KMS-11 (cell line): Measurements from ENCODE around the gene SLC16A6.
A peak's percentile ranks its signal among the peaks of the same experiment; 100 is the strongest.
"Not testable (repeated sequence)": the region's sequence is repeated elsewhere in the genome, so short reads cannot be mapped to it uniquely, and the experiment has no call there.

Source experiments
- H2AFZ ChIP-seq: fragments of 200-600 bp; sonication (generic); 2 replicates; pipeline ENCODE4 v1.6.1; 2016; ENCODE audit warnings: antibody characterized with exemption, mixed run types, low read depth
- H3K27ac ChIP-seq: fragments of 200-600 bp; sonication (generic); 2 replicates; pipeline ENCODE4 v1.6.1; 2016; ENCODE audit warnings: mild to moderate bottlenecking, mixed run types
- H3K27me3 ChIP-seq: fragments of 200-600 bp; sonication (generic); 2 replicates; pipeline ENCODE4 v1.6.1; 2017; ENCODE audit warnings: mild to moderate bottlenecking, low read depth, mixed run types, moderate library complexity; ENCODE audit not compliant: insufficient read depth
- H3K36me3 ChIP-seq: fragments of 200-600 bp; sonication (generic); 2 replicates; pipeline ENCODE4 v1.6.1; 2017; ENCODE audit warnings: mild to moderate bottlenecking, mixed run types; ENCODE audit not compliant: insufficient read depth
- H3K4me1 ChIP-seq: fragments of 200-600 bp; sonication (generic); 2 replicates; pipeline ENCODE4 v1.6.1; 2016; ENCODE audit warnings: mild to moderate bottlenecking, low read depth, mixed run types; ENCODE audit not compliant: poor library complexity, severe bottlenecking
- H3K4me2 ChIP-seq: fragments of 200-600 bp; sonication (generic); 2 replicates; pipeline ENCODE4 v1.7.0; 2016; ENCODE audit warnings: mild to moderate bottlenecking, mixed run types
- H3K4me3 ChIP-seq: fragments of 200-600 bp; sonication (generic); IDR thresholded peaks from 2 replicates; pipeline ENCODE4 v1.6.1; 2017; ENCODE audit warnings: low read depth, low read length, mixed read lengths; ENCODE audit not compliant: insufficient read depth
- H3K79me2 ChIP-seq: fragments of 200-600 bp; sonication (generic); 2 replicates; pipeline ENCODE4 v1.6.1; 2016; ENCODE audit warnings: low read depth, mixed run types; ENCODE audit not compliant: insufficient read depth
- H3K9ac ChIP-seq: fragments of 200-600 bp; sonication (generic); 2 replicates; pipeline ENCODE4 v1.6.1; 2016; ENCODE audit warnings: mild to moderate bottlenecking, mixed run types
- H4K20me1 ChIP-seq: fragments of 200-600 bp; sonication (generic); 2 replicates; pipeline ENCODE4 v1.6.1; 2016; ENCODE audit warnings: mild to moderate bottlenecking, mixed run types; ENCODE audit not compliant: insufficient read depth
- TF ChIP-seq, protein P1 (sequence below): fragments of 200-600 bp; sonication (generic); conservative IDR thresholded peaks from 2 replicates; pipeline ENCODE4 v1.6.1; 2017; ENCODE audit warnings: low read depth, mild to moderate bottlenecking, antibody characterized with exemption, low read length, moderate library complexity, mixed read lengths

The SLC16A6 gene

DNA sequence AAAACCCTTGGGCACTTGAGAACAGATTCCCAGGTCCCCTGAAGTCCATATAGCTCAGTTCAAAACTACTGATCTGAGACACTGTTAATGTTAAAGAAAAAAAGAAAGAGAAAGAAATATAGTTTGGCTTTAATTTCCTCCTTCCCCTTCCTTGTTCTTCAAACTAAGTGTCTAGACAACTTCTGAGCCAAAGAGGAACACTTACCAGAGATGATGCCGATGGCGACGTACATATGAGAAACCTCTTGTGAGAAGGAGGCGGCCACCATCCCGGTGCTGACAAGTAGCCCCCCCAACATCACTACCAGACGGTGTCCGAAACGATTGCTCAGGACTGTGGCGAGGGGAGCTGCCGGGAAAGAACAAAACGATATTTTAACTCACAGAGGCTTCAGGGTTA lies 17.2 kb downstream of the SLC16A6 start:
- Histone ChIP-seq H3K9ac (no peak overlapping the region), H3K27me3 (no peaks in the 10 kb centered on the region), H4K20me1 (no peaks in the 10 kb centered on the region), H3K27ac (no peak overlapping the region), H2AFZ (no peak overlapping the region), H3K36me3 (no peaks in the 10 kb centered on the region), H3K4me1 (no peaks in the 10 kb centered on the region), H3K4me3 (no peak overlapping the region), H3K79me2 (no peaks in the 10 kb centered on the region), H3K4me2 (no peak overlapping the region)
- TF ChIP-seq, protein P1, sequence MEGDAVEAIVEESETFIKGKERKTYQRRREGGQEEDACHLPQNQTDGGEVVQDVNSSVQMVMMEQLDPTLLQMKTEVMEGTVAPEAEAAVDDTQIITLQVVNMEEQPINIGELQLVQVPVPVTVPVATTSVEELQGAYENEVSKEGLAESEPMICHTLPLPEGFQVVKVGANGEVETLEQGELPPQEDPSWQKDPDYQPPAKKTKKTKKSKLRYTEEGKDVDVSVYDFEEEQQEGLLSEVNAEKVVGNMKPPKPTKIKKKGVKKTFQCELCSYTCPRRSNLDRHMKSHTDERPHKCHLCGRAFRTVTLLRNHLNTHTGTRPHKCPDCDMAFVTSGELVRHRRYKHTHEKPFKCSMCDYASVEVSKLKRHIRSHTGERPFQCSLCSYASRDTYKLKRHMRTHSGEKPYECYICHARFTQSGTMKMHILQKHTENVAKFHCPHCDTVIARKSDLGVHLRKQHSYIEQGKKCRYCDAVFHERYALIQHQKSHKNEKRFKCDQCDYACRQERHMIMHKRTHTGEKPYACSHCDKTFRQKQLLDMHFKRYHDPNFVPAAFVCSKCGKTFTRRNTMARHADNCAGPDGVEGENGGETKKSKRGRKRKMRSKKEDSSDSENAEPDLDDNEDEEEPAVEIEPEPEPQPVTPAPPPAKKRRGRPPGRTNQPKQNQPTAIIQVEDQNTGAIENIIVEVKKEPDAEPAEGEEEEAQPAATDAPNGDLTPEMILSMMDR: no peak

DNA sequence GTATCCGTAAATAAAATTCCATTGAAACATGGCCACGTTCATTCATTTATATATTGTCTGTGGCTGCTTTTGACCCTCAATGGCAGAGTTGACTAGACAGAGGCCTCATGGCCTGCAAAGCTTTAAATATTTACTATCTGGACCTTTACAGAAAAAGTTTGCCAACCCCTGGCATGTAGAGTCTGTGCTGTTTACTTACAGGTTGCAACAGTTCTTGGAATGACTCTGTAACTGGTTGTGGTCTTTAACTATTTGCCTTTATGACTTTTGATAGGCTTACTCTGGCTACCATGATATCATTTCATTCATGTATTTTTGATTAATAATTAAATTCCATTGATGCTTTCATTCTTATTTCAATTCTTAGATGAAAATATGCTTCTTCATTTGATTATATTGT lies 25.1 kb downstream of the SLC16A6 start:
- not testable (repeated sequence) for H3K4me3 ChIP-seq, H3K4me2 ChIP-seq

DNA sequence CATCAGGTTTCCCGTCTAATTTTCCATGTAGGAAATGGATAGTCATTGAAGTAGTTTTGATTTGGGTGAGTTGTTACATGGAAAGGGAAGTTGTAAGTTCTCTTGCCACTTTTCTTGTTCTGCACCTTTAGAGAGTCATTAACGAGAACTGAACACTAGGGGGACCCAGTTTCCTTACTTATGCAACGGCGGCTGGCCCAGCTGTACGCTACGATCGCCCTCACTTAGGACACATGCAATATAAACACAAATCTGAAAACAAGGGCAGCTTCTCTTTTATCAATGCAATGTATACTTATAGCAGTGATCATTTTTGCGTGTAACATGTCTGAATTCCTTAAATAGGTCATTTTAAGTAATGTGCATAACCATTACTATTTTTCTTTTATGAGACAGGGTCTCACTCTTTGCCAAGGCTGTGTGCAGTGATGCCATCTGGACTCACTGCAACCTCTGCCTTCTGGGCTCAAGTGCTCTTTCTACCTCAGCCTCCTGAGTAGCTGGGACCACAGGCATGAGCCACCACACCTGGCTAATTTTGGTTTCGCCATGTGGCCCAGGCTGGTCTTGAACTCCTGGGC lies 27.7 kb downstream of the SLC16A6 start:
- H3K4me3 ChIP-seq, H3K36me3 ChIP-seq, H3K9ac ChIP-seq, H3K27me3 ChIP-seq, H4K20me1 ChIP-seq, H3K79me2 ChIP-seq: not testable (repeated sequence)
- Histone ChIP-seq H3K4me2 (peak overlapping the region; percentile 55; the same call in 1 of the 2 replicates), H3K27ac (peak overlapping the region; percentile 30), H2AFZ (peak overlapping the region; percentile 39; the same call in 1 of the 2 replicates), H3K4me1 (peaks cover 40% of the 10 kb centered on the region)
- TF ChIP-seq, protein P1: peak; percentile 85

More for the DNA sequence above, 25.1 kb downstream of the SLC16A6 start:
- H3K27ac ChIP-seq, H3K79me2 ChIP-seq, H4K20me1 ChIP-seq, H3K27me3 ChIP-seq, H3K36me3 ChIP-seq, H3K9ac ChIP-seq, H2AFZ ChIP-seq: not testable (repeated sequence)
- H3K4me1 ChIP-seq: peaks cover 22% of the 10 kb centered on the region

DNA sequence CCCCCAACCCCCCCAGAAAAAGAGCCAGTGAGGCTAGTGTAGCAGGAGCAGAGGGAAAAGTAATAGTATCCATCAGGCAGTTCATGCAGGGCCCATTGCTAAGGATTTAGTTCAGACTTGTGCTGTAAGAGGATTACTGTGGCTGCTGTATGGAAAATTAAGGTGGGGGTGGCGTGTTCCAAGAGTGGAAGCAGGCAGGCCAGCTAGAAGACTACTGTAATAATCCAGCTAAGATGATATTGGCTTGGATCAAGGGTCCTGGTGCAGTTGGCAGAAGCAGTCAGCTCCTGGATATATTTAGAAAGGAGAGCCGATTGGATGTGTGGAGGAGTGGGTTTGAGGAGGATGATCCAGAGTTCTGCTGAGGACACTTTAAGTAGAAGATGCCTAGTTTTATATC lies 28.5 kb downstream of the SLC16A6 start:
- H3K27ac ChIP-seq: not testable (repeated sequence)

DNA sequence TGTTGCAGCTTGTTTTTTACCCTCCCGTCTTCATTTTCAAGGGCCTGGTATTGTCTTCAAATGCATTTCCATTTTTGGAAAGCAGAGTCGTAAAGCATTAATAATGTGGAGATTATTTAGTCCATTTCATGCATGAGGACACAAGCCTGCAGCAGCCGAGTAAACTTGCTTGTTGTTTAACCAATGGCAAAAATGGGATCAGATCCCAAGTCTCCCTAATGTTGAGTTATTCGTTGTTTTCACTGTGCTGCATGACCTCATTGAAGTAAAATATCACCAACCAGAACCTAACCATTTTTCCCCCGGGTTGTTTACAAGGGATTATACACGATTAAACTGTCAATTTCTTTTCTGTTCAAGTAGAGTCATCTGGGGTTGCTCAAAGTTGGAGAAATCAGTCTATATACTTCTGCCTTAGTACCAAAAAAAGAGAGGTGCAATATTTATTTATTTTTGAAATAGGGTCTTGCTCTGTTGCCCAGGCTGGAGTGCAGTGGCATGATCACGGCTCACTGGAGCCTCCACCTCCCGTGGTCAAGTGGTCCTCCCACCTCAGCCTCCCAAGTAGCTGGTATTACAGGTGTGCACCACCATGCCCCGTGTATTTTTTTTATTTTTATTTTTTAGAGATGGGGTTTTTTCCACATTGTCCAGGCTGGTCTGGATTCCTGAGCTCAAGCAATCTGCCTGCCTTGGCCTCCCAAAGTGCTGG lies 30.7 kb downstream of the SLC16A6 start:
- Histone ChIP-seq H3K27me3 (no peaks in the 10 kb centered on the region), H3K9ac (no peak overlapping the region), H3K4me1 (peaks cover 44% of the 10 kb centered on the region), H3K79me2 (no peaks in the 10 kb centered on the region), H4K20me1 (no peaks in the 10 kb centered on the region), H3K4me3 (no peak overlapping the region), H3K36me3 (no peaks in the 10 kb centered on the region), H3K4me2 (peak overlapping the region; percentile 59), H2AFZ (no peak overlapping the region), H3K27ac (peak overlapping the region; percentile 79; the same call in 1 of the 2 replicates)
- TF ChIP-seq, protein P1: no peak

More for the DNA sequence above, 28.5 kb downstream of the SLC16A6 start:
- peaks cover 48% of the 10 kb centered on the region for H3K4me1 ChIP-seq
- H4K20me1 ChIP-seq, H3K4me2 ChIP-seq, H3K9ac ChIP-seq, H3K4me3 ChIP-seq, H3K36me3 ChIP-seq, H3K79me2 ChIP-seq, H3K27me3 ChIP-seq, H2AFZ ChIP-seq: not testable (repeated sequence)

DNA sequence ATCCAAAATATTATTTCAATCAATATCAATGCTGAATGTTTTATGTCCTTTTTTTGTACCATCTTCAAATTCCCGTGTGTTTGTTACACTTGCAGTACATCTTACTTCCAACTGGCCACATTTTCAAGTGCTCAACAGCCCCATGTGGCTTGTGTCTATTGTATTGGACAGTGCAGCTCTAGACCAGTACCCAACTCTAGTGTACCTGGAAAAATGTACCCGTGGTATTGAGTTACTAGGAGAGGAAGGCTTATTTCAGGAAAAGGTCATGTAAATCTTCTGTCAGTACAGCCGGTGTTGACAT lies 31.3 kb downstream of the SLC16A6 start:
- not testable (repeated sequence) for H3K4me3 ChIP-seq
- peak overlapping the region; percentile 79 for H3K27ac ChIP-seq

DNA sequence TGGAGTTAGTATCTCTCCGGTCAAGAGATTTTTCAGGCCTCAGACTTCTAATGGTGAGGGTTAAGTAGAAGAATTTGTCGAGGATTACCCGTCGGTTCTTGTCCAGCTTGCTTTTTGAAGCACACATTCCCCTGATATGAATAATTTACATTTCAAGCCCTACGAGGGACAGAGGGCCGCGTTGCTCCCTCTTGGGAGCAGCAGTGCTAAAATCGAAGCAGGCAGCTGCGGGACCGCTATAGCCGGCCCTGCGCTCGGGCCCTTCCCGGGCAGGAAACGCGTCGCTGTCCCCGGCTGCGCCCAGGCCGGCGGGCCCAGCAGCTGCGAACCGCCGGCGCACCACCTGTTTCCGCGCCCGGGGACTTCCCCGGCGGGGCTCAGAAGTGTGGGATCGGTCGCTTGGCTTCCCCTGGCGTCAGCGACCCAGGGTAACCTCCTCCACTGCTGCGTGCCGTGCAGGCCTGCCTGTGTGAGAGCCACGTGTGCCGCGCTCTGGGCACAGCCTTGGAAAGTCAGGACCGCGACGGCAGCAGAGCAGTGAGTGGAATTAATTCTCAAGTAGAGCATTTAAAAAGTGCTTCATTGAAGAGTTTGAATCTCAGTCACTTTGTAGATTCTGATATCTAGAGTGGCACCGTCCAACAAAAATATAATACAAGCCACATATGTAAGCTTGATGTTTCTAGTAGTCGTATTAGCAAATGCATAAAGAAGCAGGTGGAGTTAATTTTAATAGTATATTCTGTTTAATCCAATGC lies 31.9 kb downstream of the SLC16A6 start:
- H3K9ac ChIP-seq: peak overlapping the region; percentile 57
- peak overlapping the region; percentile 62 for H2AFZ ChIP-seq
- H3K4me3 ChIP-seq, H3K79me2 ChIP-seq, H3K27me3 ChIP-seq, H3K36me3 ChIP-seq, H4K20me1 ChIP-seq: not testable (repeated sequence)
- H3K4me2 ChIP-seq: peak overlapping the region; percentile 92
- H3K4me1 ChIP-seq: peaks cover 42% of the 10 kb centered on the region
- H3K27ac ChIP-seq: peak overlapping the region; percentile 79

More for the DNA sequence above, 31.3 kb downstream of the SLC16A6 start:
- not testable (repeated sequence) for H3K36me3 ChIP-seq, H4K20me1 ChIP-seq, H3K27me3 ChIP-seq, H3K79me2 ChIP-seq
- H2AFZ ChIP-seq: peak overlapping the region; percentile 50
- H3K4me2 ChIP-seq: peak overlapping the region; percentile 59
- peaks cover 44% of the 10 kb centered on the region for H3K4me1 ChIP-seq
- H3K9ac ChIP-seq: peak overlapping the region; percentile 57
